ENCODE measurements around the gene CYB5D1. TPM values are rescaled to one million over a fixed set of nuclear protein-coding genes. Genes with fewer than 3 reads are reported as not detected.

The CYB5D1 gene
- total RNA-seq, 4 donors from 2014 or later: 11.6 to 14.9 (median 12.0) TPM

- 40% methylated on average over 11 of the region's 12 CpGs for WGBS
- TF ChIP-seq EP300 (IDR thresholded peaks at IDR 0.05) (no peak), POLR2A (IDR thresholded peaks at IDR 0.05; ENCODE audit: low read depth) (no peak), POLR2AphosphoS5 (IDR thresholded peaks at IDR 0.05) (no peak)
- TF ChIP-seq, protein P1, sequence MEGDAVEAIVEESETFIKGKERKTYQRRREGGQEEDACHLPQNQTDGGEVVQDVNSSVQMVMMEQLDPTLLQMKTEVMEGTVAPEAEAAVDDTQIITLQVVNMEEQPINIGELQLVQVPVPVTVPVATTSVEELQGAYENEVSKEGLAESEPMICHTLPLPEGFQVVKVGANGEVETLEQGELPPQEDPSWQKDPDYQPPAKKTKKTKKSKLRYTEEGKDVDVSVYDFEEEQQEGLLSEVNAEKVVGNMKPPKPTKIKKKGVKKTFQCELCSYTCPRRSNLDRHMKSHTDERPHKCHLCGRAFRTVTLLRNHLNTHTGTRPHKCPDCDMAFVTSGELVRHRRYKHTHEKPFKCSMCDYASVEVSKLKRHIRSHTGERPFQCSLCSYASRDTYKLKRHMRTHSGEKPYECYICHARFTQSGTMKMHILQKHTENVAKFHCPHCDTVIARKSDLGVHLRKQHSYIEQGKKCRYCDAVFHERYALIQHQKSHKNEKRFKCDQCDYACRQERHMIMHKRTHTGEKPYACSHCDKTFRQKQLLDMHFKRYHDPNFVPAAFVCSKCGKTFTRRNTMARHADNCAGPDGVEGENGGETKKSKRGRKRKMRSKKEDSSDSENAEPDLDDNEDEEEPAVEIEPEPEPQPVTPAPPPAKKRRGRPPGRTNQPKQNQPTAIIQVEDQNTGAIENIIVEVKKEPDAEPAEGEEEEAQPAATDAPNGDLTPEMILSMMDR (IDR thresholded peaks at IDR 0.05): no peak
- no peaks in the 10 kb centered on the region for H3K9me3 ChIP-seq
- H3K36me3 ChIP-seq: no peaks in the 10 kb centered on the region
- no peak overlapping the region for H3K27ac ChIP-seq (replicated peaks in 1 of 4)
- H3K4me1 ChIP-seq: peaks cover 0 to 9% (median 4%) of the 10 kb centered on the region in 4 donors
- intact Hi-C loops (cut with DNase I): loop anchor here (10.0 kb wide), 1 partner anchor 81 kb away; no protein-coding TSS in a partner anchor
- no peaks in the 10 kb centered on the region for H3K27me3 ChIP-seq
- DNase-seq (ENCODE audit: extremely low spot score): no peak
- H3K4me3 ChIP-seq: no peak overlapping the region
Measured at GRCh38 chr17:7825206-7825990, 32.4 kb upstream of the CYB5D1 start.

- Histone ChIP-seq H3K4me3 (no peak overlapping the region), H3K27me3 (no peaks in the 10 kb centered on the region), H3K4me1 (peaks cover 5 to 15% (median 11%) of the 10 kb centered on the region in 4 donors), H3K9me3 (no peaks in the 10 kb centered on the region), H3K36me3 (no peaks in the 10 kb centered on the region), H3K27ac (replicated peaks in 1 of 4) (no peak overlapping the region)
- intact Hi-C loops (cut with DNase I): no loop called here
- TF ChIP-seq POLR2A (IDR thresholded peaks at IDR 0.05; ENCODE audit: low read depth) (no peak), EP300 (IDR thresholded peaks at IDR 0.05) (no peak), POLR2AphosphoS5 (IDR thresholded peaks at IDR 0.05) (no peak)
- TF ChIP-seq, protein P1 (IDR thresholded peaks at IDR 0.05): no peak
- no peak for DNase-seq (ENCODE audit: extremely low spot score)
- WGBS: 90% methylated on average over 7 of the region's 8 CpGs
Measured at GRCh38 chr17:7830616-7831015, 27.2 kb upstream of the CYB5D1 start.

DNA sequence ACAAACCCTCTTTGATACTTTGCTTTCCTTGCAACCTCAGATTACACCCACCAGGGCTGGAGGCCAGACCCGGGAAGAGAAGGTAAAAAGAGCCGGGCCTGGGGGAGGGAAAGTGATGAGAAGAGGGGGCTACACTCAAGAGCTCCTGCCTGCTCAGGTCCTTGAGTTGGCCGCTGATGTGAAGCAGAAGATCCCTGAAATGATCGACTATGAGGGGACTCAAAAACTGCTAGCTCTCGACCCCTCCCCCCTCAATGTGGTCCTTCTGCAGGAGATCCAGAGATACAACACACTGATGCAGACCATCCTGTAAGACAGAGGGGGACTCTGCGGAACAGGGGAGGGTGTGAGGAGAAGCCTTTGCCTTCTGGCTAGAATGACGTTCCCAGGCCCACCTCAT, 26.6 kb upstream of the CYB5D1 start:
- WGBS: 81% methylated on average over 7 of the region's 7 CpGs
- Histone ChIP-seq H3K9me3 (no peaks in the 10 kb centered on the region), H3K36me3 (no peaks in the 10 kb centered on the region), H3K4me3 (no peak overlapping the region), H3K27me3 (no peaks in the 10 kb centered on the region), H3K27ac (replicated peaks in 1 of 4) (no peak overlapping the region), H3K4me1 (peaks cover 7 to 16% (median 13%) of the 10 kb centered on the region in 4 donors)
- DNase-seq (ENCODE audit: extremely low spot score): no peak
- intact Hi-C loops (cut with DNase I): no loop called here
- TF ChIP-seq, protein P1 (IDR thresholded peaks at IDR 0.05): no peak
- TF ChIP-seq POLR2A (IDR thresholded peaks at IDR 0.05; ENCODE audit: low read depth) (no peak), EP300 (IDR thresholded peaks at IDR 0.05) (no peak), POLR2AphosphoS5 (IDR thresholded peaks at IDR 0.05) (no peak)

DNA sequence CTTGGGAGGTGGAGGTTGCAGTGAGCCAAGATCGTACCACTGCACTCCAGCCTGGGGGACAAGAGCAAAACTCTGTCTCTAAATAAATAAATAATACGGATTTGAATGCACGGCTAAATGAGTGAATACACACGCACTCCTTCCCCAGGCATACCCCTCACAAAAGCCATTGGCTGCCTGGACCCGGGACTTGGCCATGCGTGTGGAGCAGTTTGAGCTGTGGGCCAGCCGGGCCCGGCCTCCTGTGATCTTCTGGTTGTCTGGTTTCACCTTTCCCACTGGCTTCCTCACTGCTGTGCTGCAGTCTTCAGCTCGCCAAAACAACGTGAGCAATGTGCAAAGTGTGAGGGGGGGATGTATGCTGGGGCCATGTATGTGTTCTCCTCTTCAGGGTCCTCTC, 25.4 kb upstream of the CYB5D1 start:
- no peaks in the 10 kb centered on the region for H3K36me3 ChIP-seq
- H3K27me3 ChIP-seq: no peaks in the 10 kb centered on the region
- no peak for TF ChIP-seq EP300 (IDR thresholded peaks at IDR 0.05)
- TF ChIP-seq POLR2AphosphoS5 (IDR thresholded peaks at IDR 0.05): no peak
- TF ChIP-seq, protein P1 (IDR thresholded peaks at IDR 0.05): no peak
- TF ChIP-seq POLR2A (IDR thresholded peaks at IDR 0.05; ENCODE audit: low read depth): no peak
- no peak overlapping the region for H3K4me3 ChIP-seq
- H3K9me3 ChIP-seq: no peaks in the 10 kb centered on the region
- intact Hi-C loops (cut with DNase I): no loop called here
- DNase-seq (ENCODE audit: extremely low spot score): no peak
- H3K27ac ChIP-seq (replicated peaks in 1 of 4): no peak overlapping the region
- WGBS: 79% methylated on average over 10 of the region's 10 CpGs
- peaks cover 19 to 28% (median 25%) of the 10 kb centered on the region in 4 donors for H3K4me1 ChIP-seq

Measured in esophagus muscularis mucosa (tissue), 4 donors.